NCI-H1930 (cell line): Measurements from ENCODE around the gene SOD3.

Experiments used
- DNase-seq, 2 experiments: peaks; one replicate each; lab custom pipeline; 2025; lab: John Stamatoyannopoulos, UW

The SOD3 gene

GRCh38 chr4:24840826-24841543 is 45.6 kb downstream of the SOD3 start:
- no peak for DNase-seq

GRCh38 chr4:24842356-24842755 is 47.0 kb downstream of the SOD3 start:
- DNase-seq, result no peak

- DNase-seq, result no peak
These were observed 47.7 kb downstream of the SOD3 start for GRCh38 chr4:24843096-24843495.

- no peak for DNase-seq
These were observed 49.8 kb downstream of the SOD3 start for GRCh38 chr4:24845132-24845531.

GRCh38 chr4:24845902-24846301 is 50.5 kb downstream of the SOD3 start:
- no peak for DNase-seq

- DNase-seq, result no peak
These were observed 51.3 kb downstream of the SOD3 start for GRCh38 chr4:24846716-24847115.

GRCh38 chr4:24849351-24849750 is 54.0 kb downstream of the SOD3 start:
- no peak for DNase-seq

GRCh38 chr4:24849756-24850155 is 54.4 kb downstream of the SOD3 start:
- DNase-seq, result no peak
